G401 (cell line): ENCODE results near the gene DNAJC24. TPM values are rescaled to one million over a fixed set of nuclear protein-coding genes. Genes with fewer than 3 reads are reported as not detected.

ENCODE experiments used
- DNase-seq: peaks from one replicate; pipeline ENCODE4 v3.0.0-alpha.2; 2015; ENCODE audit warnings: low spot score
- in situ Hi-C: cut with HindIII; loops from 2 replicates; pipeline ENCODE4 v1.10.0; 2016; ENCODE audit warnings: low sequenced_read_pairs, mixed read lengths
- total RNA-seq: library from RNA; depleted of rRNA; stranded (reverse); fragments of >200 nt; shearing (Covaris generic); gene quantifications from 2 replicates; pipeline ENCODE4 v1.2.3, GENCODE V29; 2014; rRNA removed

Gene DNAJC24
- total RNA-seq, 1 experiment from 2014 or later: 10.9 TPM

DNA sequence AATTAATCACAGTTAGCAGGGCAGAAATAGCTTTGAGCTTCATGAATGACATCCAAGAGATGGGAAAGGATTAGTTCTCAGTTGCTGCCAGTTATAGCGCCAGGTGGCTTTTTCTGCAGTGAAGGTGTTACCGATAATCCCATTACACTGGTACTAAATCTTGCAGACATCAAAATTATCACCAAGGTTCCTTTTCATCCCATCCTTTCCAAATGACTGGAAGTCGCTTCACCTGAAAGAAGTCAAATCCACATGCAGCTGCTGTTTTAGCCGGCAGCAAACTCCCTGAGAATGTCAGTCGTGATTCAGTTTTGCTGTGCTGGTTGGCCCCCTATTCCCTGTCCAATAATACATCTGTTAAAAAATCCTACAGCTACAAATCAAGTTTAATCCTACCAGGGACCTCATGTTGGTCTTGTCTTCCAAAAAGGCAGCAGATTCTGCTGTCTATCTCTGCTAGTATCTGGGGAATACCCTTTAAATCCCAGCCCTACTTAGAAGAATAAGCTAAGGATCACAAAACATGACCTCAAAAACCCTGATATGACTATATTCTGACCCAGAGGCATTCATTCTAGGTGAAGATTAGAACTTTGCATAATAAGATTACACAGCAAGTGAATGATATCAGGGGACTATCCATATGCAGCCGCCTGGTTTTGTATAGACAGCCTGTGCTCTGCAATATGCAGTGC lies 108.0 kb downstream of the DNAJC24 start:
- in situ Hi-C loops: no loop called here
- DNase-seq: peak; percentile 69

DNA sequence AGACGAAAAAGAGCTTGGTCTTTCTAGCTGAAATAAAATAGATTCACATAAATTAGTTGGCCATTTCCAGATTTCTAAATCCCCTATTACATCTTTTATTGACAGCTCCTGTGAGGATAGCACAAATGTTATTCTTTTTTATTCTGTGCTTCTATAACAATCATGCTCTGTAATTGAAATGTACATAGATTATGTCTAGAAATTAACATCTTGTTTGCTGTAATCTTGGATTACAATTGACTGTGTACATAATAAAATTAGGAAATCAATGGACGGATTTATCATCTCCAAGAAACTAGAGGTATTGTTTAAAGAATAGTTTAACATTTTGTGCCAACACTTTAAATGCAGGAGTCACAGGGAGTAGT lies 108.5 kb downstream of the DNAJC24 start:
- DNase-seq: no peak
- in situ Hi-C loops: no loop called here

DNA sequence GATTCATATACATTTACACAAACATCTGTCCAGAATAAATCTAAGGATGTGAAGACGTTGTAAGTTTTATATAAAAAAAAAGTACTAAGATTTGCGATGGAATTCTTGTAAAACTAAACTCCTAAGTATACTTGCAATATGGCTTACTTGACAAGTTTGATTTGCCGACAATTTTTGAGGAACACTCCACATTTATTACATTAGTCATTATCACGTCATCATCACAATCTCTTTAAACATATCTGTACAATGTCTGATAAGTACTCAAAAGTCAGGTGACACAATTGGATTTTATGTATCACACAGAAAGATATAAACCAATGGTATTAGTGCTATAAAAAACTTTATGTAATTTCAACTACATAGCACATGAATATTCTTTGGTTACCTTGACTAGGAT lies 109.4 kb downstream of the DNAJC24 start:
- peak; percentile 22 for DNase-seq
- in situ Hi-C loops: no loop called here

DNA sequence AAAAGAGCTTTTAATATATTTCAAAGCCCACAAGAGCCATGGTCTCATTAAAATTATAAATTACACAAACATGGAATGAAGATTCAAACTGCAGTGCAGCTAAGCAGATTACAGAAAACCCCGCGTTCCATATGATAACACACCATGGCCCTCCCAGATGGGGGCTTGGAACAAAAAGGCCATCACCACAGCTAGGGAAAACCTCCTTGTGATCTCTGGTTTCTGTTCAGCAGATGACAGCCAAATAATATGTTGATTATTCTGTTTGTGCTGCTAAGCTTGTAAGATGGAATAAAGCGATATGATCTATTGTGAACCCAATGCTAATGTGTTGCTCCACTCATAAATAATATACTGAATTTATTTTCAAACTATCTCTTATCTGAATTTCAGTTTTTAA lies 111.3 kb downstream of the DNAJC24 start:
- DNase-seq: peak; percentile 61

More for the DNA sequence above, 111.3 kb downstream of the DNAJC24 start:
- in situ Hi-C loops: no loop called here

Other genes starting within 250 kb of the DNAJC24 start
- gene DCDC1, start 121 bp upstream of the DNAJC24 start, total RNA-seq: 2.1 TPM in 1 of 2 replicates, not detected in the other
- 74.3 and 96.1 TPM in 2 replicates for gene IMMP1L, start 139.8 kb downstream of the DNAJC24 start, total RNA-seq
- 36.5 and 48.8 TPM in 2 replicates for gene ELP4, start 139.9 kb downstream of the DNAJC24 start, total RNA-seq